Psoas muscle (tissue), 8 donors: ENCODE results near the gene KCNH5. TPM values are rescaled to one million over a fixed set of nuclear protein-coding genes. Genes with fewer than 3 reads are reported as not detected.
"Not testable (repeated sequence)": the region's sequence is repeated elsewhere in the genome, so short reads cannot be mapped to it uniquely, and the experiment has no call there.

ENCODE experiments used
- ATAC-seq, 4 donors: fragments of 200-7000 bp; cut with Tn5 transposase; one replicate each; pipeline ENCODE4 v1.9.1; 2020; ENCODE audit warnings: moderate library complexity in 3 of 4, mild to moderate bottlenecking in 2 of 4
- DNase-seq, 2 donors: peaks; one replicate each; pipeline ENCODE4 v3.0.0-alpha.2; 2020
- H3K27ac ChIP-seq: fragments of 200-600 bp; one replicate; pipeline ENCODE4 v1.8.0; 2022
- H3K27me3 ChIP-seq, 3 donors: fragments of 200-600 bp in 1 of 3; one replicate each; pipeline versions ENCODE4 v1.6.1 to v1.8.0; 2013 to 2022; ENCODE audit warnings: low read length in 2 of 3, mild to moderate bottlenecking in 2 of 3, moderate library complexity in 1 of 3; ENCODE audit not compliant: insufficient read depth in 3 of 3
- H3K36me3 ChIP-seq, 2 donors: fragments of 200-600 bp in 1 of 2; one replicate each; pipeline versions ENCODE4 v1.6.1 to v1.8.0; 2013 to 2022; ENCODE audit warnings: low read depth in 1 of 2, mild to moderate bottlenecking in 1 of 2, moderate library complexity in 1 of 2; ENCODE audit not compliant: insufficient read depth in 1 of 2
- H3K4me1 ChIP-seq: fragments of 200-600 bp; one replicate; pipeline ENCODE4 v1.8.0; 2022
- H3K4me3 ChIP-seq: fragments of 200-600 bp; one replicate; pipeline ENCODE4 v1.8.0; 2022; ENCODE audit warnings: mild to moderate bottlenecking
- H3K9me3 ChIP-seq: fragments of 200-600 bp; one replicate; pipeline ENCODE4 v1.8.0; 2022
- CTCF ChIP-seq: fragments of 200-600 bp; IDR thresholded peaks from one replicate; pipeline ENCODE4 v1.8.0; 2022; ENCODE audit warnings: antibody characterized with exemption
- WGBS, 3 donors: extraction: QIAGEN DNeasy Blood & Tissue Kit; methylation state at CpG; one replicate each; pipeline versions ENCODE4 v1.1.6 to v1.1.7; 2013; 5-methylcytosine and 5-hydroxymethylcytosine counted together
- intact Hi-C, 2 donors: fragments of 100-400 bp; cut with DNase I; formaldehyde crosslinking; loops; one replicate each; pipeline versions ENCODE4 v1.11.0 to v1.14.2; 2022
- polyA plus RNA-seq, 3 donors: library from polyadenylated mRNA; stranded (reverse); fragments of 200-250 nt; gene quantifications; one replicate each; pipeline ENCODE4 v1.2.3, GENCODE V29; 2013
- total RNA-seq, 4 donors: library from RNA; stranded (reverse); fragmentation: NEBNext Ultra II Directional in 2 of 4; extraction: Animal tissue kit (Norgen Biotek cat#: 25700) in 2 of 4; gene quantifications; one replicate each; pipeline versions ENCODE4 v1.2.1 to v1.2.4, GENCODE V29; 2021 to 2023
- donor health status: healthy with polysubstance abuse.
- donor health status: DM: no; HTN: no; CAD: no; lungs with moderate emphysema.
- donor health status: Bipolar disorder and iron deficiency.
- donor health status: healthy.
- donor health status: DM: yes; HTN: yes; CAD: no.
- donor health status: DM: no; HTN: no; CAD: no.
- donor health status: DM: no; HTN: no; CAD: no.
- donor health status: DM: yes; HTN: yes; CAD: no.

Gene KCNH5
- total and polyA plus RNA-seq, 7 donors = under 0.01 TPM; not detected in 6

- Histone ChIP-seq H3K4me1 (no peaks in the 10 kb centered on the region), H3K36me3 (no peaks in the 10 kb centered on the region), H3K4me3 (no peak overlapping the region), H3K9me3 (no peaks in the 10 kb centered on the region), H3K27ac (no peak overlapping the region), H3K27me3 (no peaks in the 10 kb centered on the region)
- TF ChIP-seq CTCF = no peak
- WGBS, 3 donors = 84 to 87% (median 86%) methylated on average over 2 of the region's 2 CpGs
- no peak for ATAC-seq
- no peak for DNase-seq
- intact Hi-C loops = no loop called here
These were observed 162.3 kb downstream of the KCNH5 start for GRCh38 chr14:62882967-62883366.

GRCh38 chr14:62866376-62866775, 178.9 kb downstream of the KCNH5 start:
- WGBS, 3 donors = 37 to 68% (median 53%) methylated on average over 1 of the region's 1 CpG
- Histone ChIP-seq H3K36me3 (no peaks in the 10 kb centered on the region), H3K4me3 (no peak overlapping the region), H3K27ac (no peak overlapping the region), H3K4me1 (no peaks in the 10 kb centered on the region), H3K27me3 (no peaks in the 10 kb centered on the region), H3K9me3 (no peaks in the 10 kb centered on the region)
- intact Hi-C loops = no loop called here
- TF ChIP-seq CTCF = no peak
- no peak for ATAC-seq
- no peak for DNase-seq

GRCh38 chr14:62864588-62864987, 180.7 kb downstream of the KCNH5 start:
- Histone ChIP-seq H3K27ac (no peak overlapping the region), H3K27me3 (no peaks in the 10 kb centered on the region), H3K4me1 (no peaks in the 10 kb centered on the region), H3K36me3 (no peaks in the 10 kb centered on the region), H3K4me3 (no peak overlapping the region), H3K9me3 (no peaks in the 10 kb centered on the region)
- DNase-seq (no peak), ATAC-seq (no peak)
- no peak for TF ChIP-seq CTCF
- intact Hi-C loops = no loop called here

GRCh38 chr14:62858011-62858410, 187.2 kb downstream of the KCNH5 start:
- H3K27me3 ChIP-seq, DNase-seq, H3K27ac ChIP-seq, H3K4me3 ChIP-seq, intact Hi-C loops, H3K9me3 ChIP-seq, H3K36me3 ChIP-seq, ATAC-seq, H3K4me1 ChIP-seq: not testable (repeated sequence)
- whole genome bisulfite sequencing, 3 donors = 46 to 51% (median 50%) methylated on average over 2 of the region's 2 CpGs

GRCh38 chr14:62854951-62855350, 190.3 kb downstream of the KCNH5 start:
- H3K9me3 ChIP-seq = no peaks in the 10 kb centered on the region
- ATAC-seq = no peak
- H3K27me3 ChIP-seq = no peaks in the 10 kb centered on the region
- H3K4me1 ChIP-seq = no peaks in the 10 kb centered on the region
- no peak for DNase-seq
- no peak overlapping the region for H3K4me3 ChIP-seq
- intact Hi-C loops = no loop called here
- no peak overlapping the region for H3K27ac ChIP-seq
- 56 to 59% (median 57%) methylated on average over 4 of the region's 4 CpGs for WGBS, 3 donors
- no peak for TF ChIP-seq CTCF
- H3K36me3 ChIP-seq = no peaks in the 10 kb centered on the region
